ENCODE results near the gene VENTX.
A peak's percentile ranks its signal among the peaks of the same experiment; 100 is the strongest.

Gene VENTX

GRCh38 chr10:133274751-133275683 is 37.4 kb downstream of the VENTX start:
- no peak overlapping the region for H3K27ac ChIP-seq (ENCODE audit: low read depth, low read length)
- H3K4me1 ChIP-seq (ENCODE audit: control insufficient read depth, low read length) = peaks cover 37% of the 10 kb centered on the region
- peaks cover 9% of the 10 kb centered on the region for H3K27me3 ChIP-seq (ENCODE audit: control insufficient read depth, low read length)
- TF ChIP-seq EZH2phosphoT487 (IDR thresholded peaks at IDR 0.05; ENCODE audit: borderline replicate concordance, low read length) (no peak), CTCF (IDR thresholded peaks at IDR 0.05; ENCODE audit: low read depth, low read length, poor library complexity, severe bottlenecking) (no peak)
- no peaks in the 10 kb centered on the region for H3F3A ChIP-seq (ENCODE audit: control insufficient read depth, insufficient read depth)
- H3K9me2 ChIP-seq (replicated peaks; ENCODE audit: control insufficient read depth, low read length) = no peaks in the 10 kb centered on the region
- peak overlapping the region; percentile 51 for H3K4me2 ChIP-seq (ENCODE audit: low read length)
- no peaks in the 10 kb centered on the region for H3K36me3 ChIP-seq (ENCODE audit: control insufficient read depth, low read length)
- H4K20me1 ChIP-seq (ENCODE audit: control insufficient read depth, insufficient read depth, low read depth, low read length) = no peaks in the 10 kb centered on the region
- H3K9me3 ChIP-seq (ENCODE audit: control insufficient read depth, insufficient read depth, low read length) = no peaks in the 10 kb centered on the region
- no peaks in the 10 kb centered on the region for H3K79me2 ChIP-seq (ENCODE audit: control insufficient read depth, low read length)
- no peak overlapping the region for H3K4me3 ChIP-seq (ENCODE audit: low read length)

- no peaks in the 10 kb centered on the region for H3K79me2 ChIP-seq (ENCODE audit: control insufficient read depth, low read length)
- TF ChIP-seq CTCF (IDR thresholded peaks at IDR 0.05; ENCODE audit: low read depth, low read length, poor library complexity, severe bottlenecking) = peak; percentile 60
- no peak for TF ChIP-seq EZH2phosphoT487 (IDR thresholded peaks at IDR 0.05; ENCODE audit: borderline replicate concordance, low read length)
- H3K4me2 ChIP-seq (ENCODE audit: low read length) = peak overlapping the region; percentile 51
- H4K20me1 ChIP-seq (ENCODE audit: control insufficient read depth, insufficient read depth, low read depth, low read length) = no peaks in the 10 kb centered on the region
- no peaks in the 10 kb centered on the region for H3F3A ChIP-seq (ENCODE audit: control insufficient read depth, insufficient read depth)
- peaks cover 37% of the 10 kb centered on the region for H3K4me1 ChIP-seq (ENCODE audit: control insufficient read depth, low read length)
- H3K4me3 ChIP-seq (ENCODE audit: low read length) = no peak overlapping the region
- H3K9me3 ChIP-seq (ENCODE audit: control insufficient read depth, insufficient read depth, low read length) = no peaks in the 10 kb centered on the region
- peaks cover 9% of the 10 kb centered on the region for H3K27me3 ChIP-seq (ENCODE audit: control insufficient read depth, low read length)
- no peak overlapping the region for H3K27ac ChIP-seq (ENCODE audit: low read depth, low read length)
- H3K36me3 ChIP-seq (ENCODE audit: control insufficient read depth, low read length) = no peaks in the 10 kb centered on the region
- no peaks in the 10 kb centered on the region for H3K9me2 ChIP-seq (replicated peaks; ENCODE audit: control insufficient read depth, low read length)
Measured at GRCh38 chr10:133275684-133276092, 38.0 kb downstream of the VENTX start.

- Histone ChIP-seq H3K36me3 (ENCODE audit: control insufficient read depth, low read length) (no peaks in the 10 kb centered on the region), H3K79me2 (ENCODE audit: control insufficient read depth, low read length) (no peaks in the 10 kb centered on the region), H3K4me3 (ENCODE audit: low read length) (peak overlapping the region; percentile 28; the same call in 1 of the 2 replicates), H3F3A (ENCODE audit: control insufficient read depth, insufficient read depth) (no peaks in the 10 kb centered on the region), H3K4me1 (ENCODE audit: control insufficient read depth, low read length) (peaks cover 37% of the 10 kb centered on the region), H3K9me2 (replicated peaks; ENCODE audit: control insufficient read depth, low read length) (no peaks in the 10 kb centered on the region), H3K27me3 (ENCODE audit: control insufficient read depth, low read length) (peaks cover 9% of the 10 kb centered on the region), H3K27ac (ENCODE audit: low read depth, low read length) (no peak overlapping the region), H4K20me1 (ENCODE audit: control insufficient read depth, insufficient read depth, low read depth, low read length) (no peaks in the 10 kb centered on the region), H3K4me2 (ENCODE audit: low read length) (peak overlapping the region; percentile 51), H3K9me3 (ENCODE audit: control insufficient read depth, insufficient read depth, low read length) (no peaks in the 10 kb centered on the region)
- TF ChIP-seq EZH2phosphoT487 (IDR thresholded peaks at IDR 0.05; ENCODE audit: borderline replicate concordance, low read length) = no peak
- no peak for TF ChIP-seq CTCF (IDR thresholded peaks at IDR 0.05; ENCODE audit: low read depth, low read length, poor library complexity, severe bottlenecking)
Measured at GRCh38 chr10:133276100-133276434, 38.4 kb downstream of the VENTX start.

All from DOHH2 (cell line).